Retinal pigment epithelial cell (primary cell): ENCODE data around the gene REEP3.
"Not testable (repeated sequence)": the region's sequence is repeated elsewhere in the genome, so short reads cannot be mapped to it uniquely, and the experiment has no call there.

Source experiments
- DNase-seq: peaks from one replicate; pipeline ENCODE4 v3.0.0-alpha.2; 2010; ENCODE audit warnings: low read depth
- H3K4me3 ChIP-seq: 2 replicates; pipeline ENCODE4 v1.5.1; 2011; ENCODE audit warnings: mild to moderate bottlenecking, low read length, control low read depth, moderate library complexity
- TF ChIP-seq, protein P1 (sequence below): conservative IDR thresholded peaks from 2 replicates; pipeline ENCODE4 v1.5.1; 2011; ENCODE audit warnings: low read depth, low read length, control low read depth, inconsistent platforms

REEP3 gene

DNA sequence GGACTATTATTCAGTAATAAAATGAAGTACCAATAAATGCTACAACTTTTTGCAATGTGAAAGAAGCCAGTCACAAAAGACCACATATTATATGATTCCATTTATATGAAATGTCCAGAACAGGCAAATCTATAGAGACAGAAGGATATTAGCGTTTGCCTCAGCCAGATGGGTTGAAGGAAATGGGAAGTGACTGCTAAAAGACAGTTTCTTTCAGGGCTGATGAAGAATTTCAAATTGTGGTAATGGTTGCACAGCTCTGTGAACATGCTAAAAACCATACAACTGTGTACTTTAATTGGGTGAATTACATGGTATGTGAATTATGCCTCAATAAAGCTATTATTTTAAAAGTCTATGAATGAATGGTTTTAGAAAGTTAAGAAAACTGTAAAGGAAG is 23.9 kb upstream of the REEP3 start:
- H3K4me3 ChIP-seq: no peak overlapping the region
- DNase-seq: no peak
- TF ChIP-seq, protein P1, sequence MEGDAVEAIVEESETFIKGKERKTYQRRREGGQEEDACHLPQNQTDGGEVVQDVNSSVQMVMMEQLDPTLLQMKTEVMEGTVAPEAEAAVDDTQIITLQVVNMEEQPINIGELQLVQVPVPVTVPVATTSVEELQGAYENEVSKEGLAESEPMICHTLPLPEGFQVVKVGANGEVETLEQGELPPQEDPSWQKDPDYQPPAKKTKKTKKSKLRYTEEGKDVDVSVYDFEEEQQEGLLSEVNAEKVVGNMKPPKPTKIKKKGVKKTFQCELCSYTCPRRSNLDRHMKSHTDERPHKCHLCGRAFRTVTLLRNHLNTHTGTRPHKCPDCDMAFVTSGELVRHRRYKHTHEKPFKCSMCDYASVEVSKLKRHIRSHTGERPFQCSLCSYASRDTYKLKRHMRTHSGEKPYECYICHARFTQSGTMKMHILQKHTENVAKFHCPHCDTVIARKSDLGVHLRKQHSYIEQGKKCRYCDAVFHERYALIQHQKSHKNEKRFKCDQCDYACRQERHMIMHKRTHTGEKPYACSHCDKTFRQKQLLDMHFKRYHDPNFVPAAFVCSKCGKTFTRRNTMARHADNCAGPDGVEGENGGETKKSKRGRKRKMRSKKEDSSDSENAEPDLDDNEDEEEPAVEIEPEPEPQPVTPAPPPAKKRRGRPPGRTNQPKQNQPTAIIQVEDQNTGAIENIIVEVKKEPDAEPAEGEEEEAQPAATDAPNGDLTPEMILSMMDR: no peak

DNA sequence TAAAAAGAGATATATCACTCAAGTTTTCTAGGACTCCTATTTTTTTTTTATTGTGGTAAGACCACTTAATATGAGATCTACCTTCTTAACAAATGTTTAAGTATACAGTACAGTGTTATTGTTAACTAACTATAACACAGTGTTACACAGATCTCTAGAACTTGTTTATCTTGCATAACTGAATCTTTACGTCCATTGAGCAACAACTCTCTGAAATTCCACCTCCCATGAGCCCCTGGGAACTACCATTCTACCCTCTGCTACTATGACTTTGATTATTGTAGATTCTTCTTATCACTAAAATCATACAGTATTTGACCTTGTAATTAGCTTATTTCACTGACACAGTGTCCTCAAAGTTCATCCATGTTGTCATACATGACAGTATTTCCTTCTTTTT is 22.5 kb upstream of the REEP3 start:
- no peak overlapping the region for H3K4me3 ChIP-seq
- no peak for DNase-seq
- TF ChIP-seq, protein P1: no peak

DNA sequence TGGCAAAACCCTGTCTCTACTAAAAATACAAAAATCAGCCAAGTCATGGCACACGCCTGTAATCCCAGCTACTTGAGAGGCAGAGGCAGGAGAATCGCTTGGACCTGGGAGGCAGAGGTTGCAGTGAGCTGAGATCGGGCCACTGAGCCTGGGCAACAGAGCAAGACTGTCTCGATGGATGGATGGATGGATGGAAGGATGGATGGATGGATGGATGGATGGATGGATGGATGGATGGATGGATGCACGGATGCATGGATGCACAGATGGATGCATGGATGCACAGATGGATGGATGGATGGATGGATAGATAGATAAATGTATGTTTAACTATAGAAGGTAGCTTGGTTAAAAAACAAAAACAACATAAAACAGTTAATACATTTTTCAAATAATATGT is 20.6 kb upstream of the REEP3 start:
- H3K4me3 ChIP-seq, DNase-seq: not testable (repeated sequence)

DNA sequence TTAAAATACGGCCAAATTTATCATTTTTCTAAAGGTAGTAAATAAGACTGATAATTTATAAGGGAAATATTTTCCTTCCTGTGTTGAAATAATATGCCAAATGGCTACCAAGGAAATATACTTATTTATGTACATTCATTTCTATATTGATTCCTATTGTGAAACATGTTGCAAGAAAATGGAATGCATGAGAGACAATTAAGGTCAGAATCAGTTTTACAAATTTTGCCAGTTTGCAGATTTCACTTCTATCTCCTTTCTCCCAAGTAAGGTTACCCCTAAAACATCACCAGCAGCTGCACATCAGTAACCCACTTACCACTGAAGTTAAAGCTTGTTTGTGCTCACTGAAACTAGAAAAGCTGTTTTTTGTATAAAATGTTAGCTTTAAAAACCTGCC is 19.2 kb upstream of the REEP3 start:
- no peak for DNase-seq
- TF ChIP-seq, protein P1: no peak
- H3K4me3 ChIP-seq: no peak overlapping the region

DNA sequence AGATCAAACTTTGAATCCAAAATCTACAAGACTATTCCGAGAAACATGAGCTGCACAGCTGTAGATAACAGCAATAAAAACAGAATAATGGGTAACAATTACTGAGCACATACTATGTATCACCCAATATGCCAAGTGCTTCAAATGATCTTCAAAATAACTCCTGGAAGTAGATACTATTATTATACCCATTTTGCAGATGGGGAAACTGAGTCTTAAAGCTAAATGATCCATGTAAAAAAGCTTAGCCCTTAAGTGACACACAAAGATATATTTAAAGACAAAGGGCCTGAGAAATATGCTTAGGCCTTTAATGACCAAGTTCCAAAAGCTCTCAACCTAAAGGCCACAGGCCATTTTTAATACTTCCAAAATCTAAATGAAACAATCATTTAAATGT is 18.4 kb upstream of the REEP3 start:
- DNase-seq: no peak
- H3K4me3 ChIP-seq: no peak overlapping the region
- TF ChIP-seq, protein P1: no peak

GRCh38 chr10:63503395-63503794 is 17.8 kb upstream of the REEP3 start:
- no peak overlapping the region for H3K4me3 ChIP-seq
- TF ChIP-seq, protein P1: no peak

DNA sequence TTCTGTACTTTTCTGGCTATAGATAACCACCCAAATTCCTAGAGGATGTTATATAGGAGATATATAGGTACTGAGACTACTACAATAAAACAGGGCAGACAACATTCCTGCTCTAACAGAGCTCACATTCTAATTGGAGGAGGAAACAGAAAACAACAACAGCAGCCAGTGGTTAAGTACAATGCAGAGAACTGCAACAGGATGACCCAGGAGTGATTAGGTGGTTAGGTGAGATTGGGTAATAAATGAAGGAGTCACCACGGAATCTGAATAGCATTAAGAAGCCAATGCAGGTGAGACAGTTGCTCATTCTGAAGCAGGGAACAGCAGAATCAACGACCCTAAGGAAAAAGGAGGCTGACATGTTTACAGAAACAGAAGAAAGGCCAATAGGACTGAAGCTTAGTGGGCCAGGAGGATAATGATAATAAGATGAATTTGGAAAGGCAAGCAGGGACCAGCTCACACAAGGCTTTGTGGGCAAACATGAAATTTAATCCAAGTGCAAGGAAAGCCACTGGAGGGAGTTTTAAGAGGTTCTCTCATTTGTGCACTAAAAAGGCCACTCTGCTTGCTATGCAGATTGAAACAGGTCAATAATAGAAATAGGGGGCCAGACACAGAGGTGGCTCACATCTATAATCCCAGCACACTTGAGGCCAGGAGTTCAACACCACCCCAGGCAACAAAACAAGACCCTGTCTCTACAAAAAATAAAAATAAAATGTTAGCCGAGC is 16.9 kb upstream of the REEP3 start:
- TF ChIP-seq, protein P1: no peak
- DNase-seq: no peak
- no peak overlapping the region for H3K4me3 ChIP-seq

More at GRCh38 chr10:63503395-63503794, 17.8 kb upstream of the REEP3 start:
- DNase-seq: no peak

DNA sequence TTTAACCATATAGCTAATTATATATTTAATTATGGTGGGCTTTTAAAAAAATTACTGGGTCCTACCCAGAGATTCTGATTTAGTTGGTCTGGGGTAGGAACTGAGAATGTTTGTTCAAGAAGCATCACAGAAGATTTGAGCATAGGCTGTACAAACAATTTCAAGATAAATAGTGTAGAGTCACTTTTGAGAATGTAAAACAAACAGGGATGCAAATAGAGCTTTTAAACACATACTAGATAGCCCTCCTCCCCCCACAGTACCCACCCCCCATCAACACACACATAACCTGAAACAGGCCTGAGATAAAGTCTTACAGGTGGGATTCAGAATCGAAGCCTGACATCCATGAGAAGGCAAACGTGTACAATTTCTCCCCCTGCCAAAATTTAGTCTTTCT is 15.6 kb upstream of the REEP3 start:
- no peak for DNase-seq
- no peak overlapping the region for H3K4me3 ChIP-seq
- TF ChIP-seq, protein P1: no peak
